ENCODE measurements around the gene PNPO.

The PNPO gene

DNA sequence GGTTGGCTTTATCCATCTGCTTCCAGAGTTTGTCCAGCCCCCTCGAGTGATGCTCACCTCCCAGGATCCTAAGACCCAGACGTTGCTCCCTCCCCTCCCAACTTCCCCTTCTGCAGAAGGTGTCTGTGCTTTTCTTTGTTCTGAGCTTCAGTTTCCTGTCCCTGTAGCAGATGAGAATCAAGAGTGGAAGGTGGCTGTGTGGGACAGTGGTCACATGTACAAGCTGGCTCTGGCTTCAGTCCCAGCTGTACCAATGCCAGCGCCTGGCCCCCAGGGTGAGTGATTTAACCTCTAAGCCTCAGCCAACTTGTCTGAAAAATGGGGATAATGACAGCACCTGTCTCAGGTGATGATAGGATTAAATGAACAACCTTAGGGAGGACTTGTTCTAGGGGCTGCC, 8.6 kb downstream of the PNPO start:
- no peak for DNase-seq (ENCODE audit: low read depth)

DNA sequence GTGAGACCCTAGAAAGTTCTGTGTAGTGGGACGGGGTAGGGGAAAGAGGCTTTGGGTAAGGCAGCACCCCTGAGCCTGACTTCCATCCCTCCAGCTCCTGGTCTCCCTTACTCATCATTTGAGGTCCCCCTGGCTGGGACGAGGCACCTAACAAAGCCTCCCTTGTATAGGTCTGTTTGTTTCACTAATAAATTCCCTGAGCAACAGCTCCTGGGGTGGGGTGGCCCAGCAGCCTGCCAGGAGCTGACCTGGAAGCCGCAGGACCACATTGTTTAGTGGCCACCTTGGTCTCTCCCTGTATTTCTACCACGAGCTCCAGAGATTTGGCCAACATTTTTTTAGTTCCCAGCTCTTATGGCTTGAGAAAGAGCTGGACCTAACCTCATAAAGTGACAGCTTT, 9.1 kb downstream of the PNPO start:
- DNase-seq (ENCODE audit: low read depth), result no peak

DNA sequence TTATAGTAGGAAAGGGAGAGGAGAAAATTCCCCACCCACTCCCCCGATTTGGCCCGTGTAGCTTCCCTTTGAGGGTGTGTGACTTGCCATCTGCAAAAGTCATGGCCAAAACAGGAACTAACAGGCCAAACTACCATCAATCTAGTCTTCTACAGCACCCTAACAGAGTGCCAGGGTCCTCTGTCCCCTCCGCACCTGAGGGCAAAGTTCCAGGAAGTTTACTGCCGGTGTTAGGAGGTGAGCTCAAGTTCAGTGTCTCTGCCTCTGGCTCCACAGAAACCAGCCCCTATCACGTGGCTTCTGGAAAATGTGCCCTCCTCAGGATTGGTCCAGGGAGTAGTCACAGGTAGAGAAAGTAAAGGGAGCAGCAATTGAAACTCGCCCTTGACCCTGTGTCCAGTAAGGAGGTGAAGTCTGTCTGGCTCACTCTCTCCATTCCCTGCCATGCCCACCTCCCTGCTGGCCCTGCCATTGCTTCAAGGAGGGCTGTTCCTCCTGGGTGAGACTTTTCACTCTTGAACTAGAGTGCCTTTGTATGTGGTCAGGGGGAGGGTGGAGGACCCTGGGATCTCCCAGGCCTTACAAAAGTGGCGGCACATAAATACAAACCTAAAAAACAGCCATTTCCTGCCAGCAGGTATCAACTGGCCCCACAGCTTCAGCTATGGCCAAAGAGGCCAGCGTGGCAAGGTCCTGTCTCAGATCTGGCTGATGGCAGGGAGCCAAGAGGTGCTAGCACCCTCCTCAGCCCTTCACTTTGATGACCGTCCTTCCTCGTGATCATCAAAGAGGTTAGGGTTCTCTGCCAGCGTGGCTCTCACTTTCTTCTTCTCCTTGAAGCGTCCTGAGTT, 11.0 kb downstream of the PNPO start:
- no peak for DNase-seq (ENCODE audit: low read depth)

DNA sequence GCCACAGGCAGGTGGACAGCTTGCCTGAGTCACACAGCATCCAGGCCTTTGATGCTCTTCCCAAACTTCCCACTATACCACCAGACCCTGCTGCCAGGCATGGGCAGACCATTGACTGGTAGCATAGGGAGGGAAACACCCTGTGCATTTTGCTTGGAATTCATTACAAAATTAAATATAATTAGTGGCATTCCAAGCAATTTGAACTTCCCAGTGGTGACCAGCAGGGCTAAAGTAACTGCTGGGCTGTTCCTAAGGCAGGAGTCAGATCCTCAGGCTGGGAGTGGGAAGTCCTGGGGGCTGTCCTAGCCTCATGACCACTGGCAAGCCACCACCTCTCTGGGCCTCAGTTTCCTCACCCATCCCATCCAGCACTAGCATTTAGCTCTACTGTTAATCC, 12.5 kb downstream of the PNPO start:
- peak; percentile 34 for DNase-seq (ENCODE audit: low read depth)

DNA sequence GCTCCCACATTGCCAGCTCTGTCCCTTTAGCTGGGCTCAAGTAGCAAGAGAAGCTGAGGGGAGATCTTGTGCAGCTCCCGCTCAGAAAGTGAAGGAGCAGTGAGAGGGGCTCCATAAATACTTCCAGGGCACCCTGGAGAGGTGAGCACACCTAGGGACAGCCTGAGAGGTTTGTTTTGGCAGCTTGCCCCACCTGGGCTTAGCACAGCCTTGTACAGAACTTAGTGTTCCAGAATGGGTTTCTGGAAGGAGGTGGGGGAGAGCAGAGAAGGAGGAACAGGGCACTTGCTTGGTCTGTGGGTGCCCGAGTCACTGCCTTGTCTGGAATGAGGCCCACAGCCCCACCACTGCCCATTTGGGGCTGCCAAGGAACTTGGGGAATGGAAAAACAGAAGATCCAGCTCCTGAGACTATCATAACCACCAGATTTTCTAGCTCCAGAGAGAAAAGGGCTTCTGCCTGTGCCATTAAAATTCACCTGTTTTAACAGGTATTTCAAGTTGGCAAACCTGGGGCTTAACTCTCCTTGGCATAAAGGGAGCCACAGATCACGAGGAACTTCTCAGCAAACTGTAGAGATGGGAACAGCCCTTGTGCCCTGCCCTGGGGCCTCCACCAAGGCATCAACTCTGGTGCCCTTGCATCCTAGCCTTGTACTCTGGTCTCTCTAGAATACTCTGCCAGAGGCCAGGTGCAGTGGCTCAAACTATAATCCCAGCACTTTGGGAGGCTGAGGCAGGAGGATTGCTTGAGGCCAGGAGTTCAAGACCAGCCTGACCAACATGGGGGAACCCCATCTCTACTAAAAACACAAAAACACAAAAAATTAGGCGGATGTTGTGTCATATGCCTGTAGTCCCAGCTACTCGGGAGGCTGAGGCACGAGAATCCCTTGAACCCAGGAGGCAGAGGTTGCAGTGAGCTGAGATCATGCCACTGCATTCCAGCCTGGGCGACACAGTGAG, 14.4 kb downstream of the PNPO start:
- DNase-seq (ENCODE audit: low read depth), result no peak

DNA sequence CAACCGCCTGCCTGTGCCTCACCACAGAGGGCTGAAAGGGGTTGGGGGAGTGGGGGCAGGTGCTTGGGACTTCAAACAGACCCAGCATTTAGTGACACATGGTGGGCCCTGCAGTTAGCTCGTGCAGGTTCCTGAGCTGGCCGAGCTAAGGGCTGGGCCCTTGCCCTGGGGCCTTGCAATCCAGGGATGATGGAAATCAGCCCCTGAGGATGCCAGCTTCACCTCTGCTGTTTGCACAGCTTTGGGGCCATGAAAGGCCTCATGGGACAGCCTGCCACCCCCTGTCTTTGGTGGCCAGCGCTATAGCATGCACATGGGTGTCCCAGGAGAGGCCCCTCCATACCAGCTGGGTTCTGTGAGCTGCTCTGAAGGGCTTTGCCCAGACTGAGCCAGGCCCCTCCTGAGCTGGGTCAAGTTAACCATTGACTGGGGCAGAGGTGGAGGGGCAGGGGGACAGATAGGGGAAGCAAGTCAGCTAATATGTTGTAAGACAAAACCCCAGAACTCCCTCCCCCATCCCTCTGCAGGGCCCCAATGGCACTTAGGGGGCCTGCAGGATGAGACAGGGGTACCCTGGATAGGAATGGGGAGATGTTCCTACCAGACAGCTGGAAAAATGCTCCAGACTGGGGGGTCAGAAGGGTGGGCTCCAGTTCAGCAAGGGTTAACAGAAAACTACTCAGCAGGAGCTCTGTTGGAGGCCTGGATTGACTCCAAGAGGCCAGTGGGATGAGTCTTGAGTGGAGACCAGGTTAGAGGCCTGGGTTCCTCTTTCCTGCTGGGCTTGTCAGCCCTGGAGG, 15.6 kb downstream of the PNPO start:
- no peak for DNase-seq (ENCODE audit: low read depth)

DNA sequence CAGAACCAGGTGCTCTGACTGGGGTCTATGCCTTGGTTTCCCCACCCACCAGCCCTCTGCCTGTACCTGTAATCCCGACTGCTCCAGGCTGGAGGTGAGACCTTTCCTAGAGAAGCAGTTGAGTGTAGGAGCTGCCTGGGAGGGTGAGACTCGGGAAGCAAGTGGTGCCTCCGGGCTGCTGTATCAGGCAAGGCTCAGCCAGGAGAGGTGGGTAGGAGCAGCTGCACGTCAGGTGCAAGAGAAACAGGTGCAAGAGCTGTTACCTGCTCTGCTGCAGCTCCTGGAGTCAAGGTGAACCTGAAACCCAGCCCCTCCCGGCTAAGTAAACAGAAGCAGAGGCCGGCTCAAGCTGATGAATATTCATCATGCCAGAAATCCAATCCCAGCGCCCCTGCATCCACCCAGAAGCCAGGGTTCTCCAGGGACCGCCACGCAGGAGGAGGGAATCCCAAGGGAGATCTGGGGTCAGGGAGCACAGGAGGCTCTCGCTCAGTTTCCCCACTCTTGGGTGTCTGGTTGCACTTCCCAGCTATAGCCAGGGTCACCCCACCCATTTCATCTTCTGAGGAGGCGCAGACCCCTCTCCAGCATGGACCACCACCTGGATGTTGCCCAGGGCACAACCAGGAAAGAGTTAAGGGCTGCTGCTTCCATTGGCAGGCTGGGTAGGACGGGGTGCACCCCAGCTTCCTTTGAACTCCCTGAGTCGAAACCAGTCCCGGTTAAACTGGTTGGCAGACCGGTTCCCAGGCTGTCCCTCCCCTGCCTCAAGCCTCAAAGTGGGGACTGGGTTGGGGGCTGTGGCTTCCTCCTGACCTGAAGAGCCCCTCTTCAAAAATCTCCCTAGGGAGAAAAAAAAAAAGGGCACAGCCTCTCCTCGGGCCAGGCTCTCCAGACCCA, 16.5 kb downstream of the PNPO start, which contains the start of gene PRR15L:
TSS of gene PRR15L (minus strand) at position 293 of the 900 bp plus-strand sequence. CDS start 4,649 bp downstream, outside the sequence.
- DNase-seq (ENCODE audit: low read depth), result no peak

DNA sequence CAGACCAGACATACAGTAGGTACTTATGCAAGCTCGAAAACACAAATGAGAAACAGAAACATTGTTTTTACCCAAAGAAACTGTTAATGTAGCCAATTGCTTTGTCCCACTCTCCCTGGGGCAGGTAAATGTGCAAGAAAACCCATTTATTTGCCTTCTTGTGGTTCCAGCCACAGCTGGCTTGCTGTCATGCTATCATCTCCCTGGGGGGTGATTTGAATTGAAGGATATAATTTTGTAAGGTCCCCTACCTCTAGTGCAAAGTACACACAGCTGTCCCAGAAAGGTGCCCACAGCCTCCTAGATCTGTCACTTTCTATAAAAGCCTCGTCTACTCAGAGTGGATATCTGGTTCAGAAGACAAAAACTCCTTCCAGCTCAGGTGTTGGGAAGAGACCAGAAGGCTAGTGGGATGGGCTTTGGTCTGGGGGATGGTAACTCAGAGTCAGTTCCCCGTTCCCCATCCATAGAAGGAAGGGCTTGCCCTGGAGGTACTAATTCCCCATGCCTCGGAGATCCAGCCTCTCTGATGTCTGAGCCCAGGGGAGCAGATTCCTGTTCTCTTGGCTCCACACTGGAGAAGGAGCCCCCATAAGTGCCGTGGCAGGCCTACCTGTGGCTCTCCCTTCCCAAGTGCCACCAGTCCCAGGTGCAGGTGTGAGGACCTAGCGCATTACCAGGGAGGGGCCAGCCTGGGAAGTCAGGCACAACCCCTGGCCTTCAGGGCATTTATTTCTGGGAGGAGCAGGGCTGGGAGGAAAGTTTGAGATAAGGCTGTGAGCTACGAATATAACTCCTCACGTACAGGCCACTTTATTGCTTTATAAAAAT, 18.7 kb downstream of the PNPO start:
- DNase-seq (ENCODE audit: low read depth), result no peak

DNA sequence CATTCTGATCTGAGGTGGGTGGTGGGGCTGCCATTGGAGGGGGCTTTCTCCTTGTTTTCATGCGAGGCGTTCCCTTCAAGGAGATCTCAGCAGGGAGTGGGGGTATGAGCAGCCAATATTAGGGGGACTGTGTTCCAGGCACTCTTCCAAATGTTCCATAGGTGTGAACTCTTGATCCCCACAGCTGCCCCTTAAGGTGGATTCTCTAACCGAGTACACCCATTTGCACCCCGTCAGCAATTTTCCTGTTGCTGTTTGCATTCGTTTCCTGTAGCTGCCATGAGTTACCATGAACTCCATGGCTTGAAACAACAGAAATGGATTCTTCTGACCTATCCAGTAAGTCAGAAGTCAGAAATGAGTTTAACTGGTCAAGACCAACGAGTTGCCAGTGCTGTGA, 20.0 kb downstream of the PNPO start:
- DNase-seq (ENCODE audit: low read depth), result no peak

DNA sequence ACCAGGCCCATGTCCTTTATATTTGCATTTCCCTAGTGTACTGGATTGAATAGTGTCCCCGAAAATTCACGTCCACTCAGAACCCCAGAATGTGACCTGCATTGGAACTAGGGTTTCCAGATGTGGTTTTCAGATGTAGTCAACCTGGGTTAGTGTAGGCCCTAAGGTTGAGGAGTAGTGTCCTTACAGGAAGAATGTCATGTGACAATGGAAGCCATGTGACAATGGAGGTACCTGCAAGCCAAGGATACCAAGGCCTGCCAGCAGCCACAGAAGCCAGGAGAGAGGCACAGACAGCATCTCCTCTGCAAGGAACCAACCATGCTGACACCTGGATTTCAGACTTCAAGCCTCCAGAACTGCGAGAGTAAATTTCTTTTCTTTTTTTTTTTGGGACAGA, 21.5 kb downstream of the PNPO start:
- DNase-seq (ENCODE audit: low read depth), result no peak

DNA sequence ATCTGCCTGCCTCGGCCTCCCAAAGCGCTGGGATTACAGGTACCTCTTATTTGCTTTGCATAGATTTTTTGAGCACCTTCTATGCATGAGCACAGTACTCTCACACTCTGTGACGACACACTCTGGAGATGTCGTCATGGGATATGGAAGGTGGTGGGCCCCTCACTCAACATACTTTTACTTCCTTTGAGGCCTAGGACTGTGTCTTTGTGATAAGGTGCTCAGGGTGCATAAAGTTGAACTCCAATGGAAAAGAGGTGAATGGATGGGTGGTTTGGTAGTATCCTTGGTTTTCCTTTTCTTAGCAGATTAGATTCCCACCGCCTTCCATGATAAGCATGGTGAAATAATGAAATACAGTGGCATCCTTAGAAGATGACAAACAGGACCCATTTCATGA, 23.5 kb downstream of the PNPO start:
- DNase-seq (ENCODE audit: low read depth), result no peak

DNA sequence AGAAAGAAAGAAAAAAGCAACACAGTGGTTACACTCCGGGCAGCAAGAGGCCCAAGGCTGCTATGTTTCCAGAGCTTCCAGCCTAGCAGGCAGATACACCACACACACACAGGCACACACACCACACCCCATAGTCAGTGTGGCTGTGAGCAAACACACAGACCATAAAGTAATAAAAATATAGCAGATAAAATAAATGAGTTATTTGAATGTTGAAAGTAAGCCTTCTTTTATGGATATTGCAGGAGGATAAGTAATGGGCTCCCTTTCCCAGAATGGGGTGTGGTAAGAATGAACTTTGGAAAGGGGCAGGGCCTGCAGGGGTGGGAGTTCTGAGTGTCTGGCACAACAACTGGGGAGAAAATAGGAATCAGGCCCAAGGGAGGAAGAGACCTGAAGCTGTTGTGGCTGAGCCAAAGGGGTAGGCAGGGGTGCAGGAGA, 24.7 kb downstream of the PNPO start:
- DNase-seq (ENCODE audit: low read depth), result no peak

DNA sequence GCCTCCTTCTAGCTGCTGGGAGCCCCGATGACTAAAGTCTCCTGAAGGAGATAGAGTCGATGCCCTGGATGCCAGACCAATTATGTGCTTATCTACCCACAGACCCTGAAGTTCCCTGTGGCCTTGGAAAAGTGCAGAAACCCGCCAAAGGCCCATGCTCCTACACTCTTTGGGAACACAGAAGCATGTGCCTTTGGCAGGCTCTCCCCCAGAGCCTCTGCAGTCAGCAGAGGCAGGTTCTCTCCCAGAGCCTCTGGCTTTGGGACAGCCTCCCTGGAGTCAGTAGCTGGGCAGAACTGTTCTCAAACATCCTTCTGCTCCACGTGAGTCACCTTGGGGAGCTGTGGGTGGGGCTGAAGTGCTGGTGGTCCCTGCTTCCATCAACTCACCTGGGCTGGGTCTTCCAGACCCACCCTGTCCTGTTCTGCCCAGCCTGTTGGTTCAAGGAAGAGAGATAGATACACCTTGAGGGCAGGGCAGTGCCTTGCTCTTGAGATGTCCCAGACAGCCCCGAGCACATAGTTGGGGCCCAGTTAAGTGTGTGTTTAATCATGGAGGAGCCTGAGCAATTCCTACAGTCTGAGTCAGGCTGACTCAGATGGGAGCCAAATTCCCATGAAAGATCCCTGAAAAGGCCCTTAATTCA, 26.4 kb downstream of the PNPO start:
- DNase-seq (ENCODE audit: low read depth), result peak; percentile 97

DNA sequence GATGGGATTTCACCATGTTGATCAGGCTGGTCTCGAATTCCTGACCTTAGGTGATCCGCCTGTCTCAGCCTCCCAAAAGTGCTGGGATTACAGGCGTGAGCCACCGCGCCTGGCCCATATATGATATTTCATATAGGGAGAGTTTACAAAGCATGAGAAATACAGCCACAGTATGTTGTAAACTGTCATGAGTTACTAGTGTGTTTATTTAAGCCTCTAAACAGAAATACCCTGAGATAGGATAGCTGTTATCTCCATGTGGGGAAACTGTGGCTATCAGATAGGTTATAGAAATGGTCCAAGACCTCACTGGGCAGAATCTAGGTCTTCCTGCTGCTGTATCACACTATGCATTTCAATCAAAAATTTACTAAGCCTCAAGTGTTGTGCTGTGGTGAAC, 27.5 kb downstream of the PNPO start:
- no peak for DNase-seq (ENCODE audit: low read depth)

DNA sequence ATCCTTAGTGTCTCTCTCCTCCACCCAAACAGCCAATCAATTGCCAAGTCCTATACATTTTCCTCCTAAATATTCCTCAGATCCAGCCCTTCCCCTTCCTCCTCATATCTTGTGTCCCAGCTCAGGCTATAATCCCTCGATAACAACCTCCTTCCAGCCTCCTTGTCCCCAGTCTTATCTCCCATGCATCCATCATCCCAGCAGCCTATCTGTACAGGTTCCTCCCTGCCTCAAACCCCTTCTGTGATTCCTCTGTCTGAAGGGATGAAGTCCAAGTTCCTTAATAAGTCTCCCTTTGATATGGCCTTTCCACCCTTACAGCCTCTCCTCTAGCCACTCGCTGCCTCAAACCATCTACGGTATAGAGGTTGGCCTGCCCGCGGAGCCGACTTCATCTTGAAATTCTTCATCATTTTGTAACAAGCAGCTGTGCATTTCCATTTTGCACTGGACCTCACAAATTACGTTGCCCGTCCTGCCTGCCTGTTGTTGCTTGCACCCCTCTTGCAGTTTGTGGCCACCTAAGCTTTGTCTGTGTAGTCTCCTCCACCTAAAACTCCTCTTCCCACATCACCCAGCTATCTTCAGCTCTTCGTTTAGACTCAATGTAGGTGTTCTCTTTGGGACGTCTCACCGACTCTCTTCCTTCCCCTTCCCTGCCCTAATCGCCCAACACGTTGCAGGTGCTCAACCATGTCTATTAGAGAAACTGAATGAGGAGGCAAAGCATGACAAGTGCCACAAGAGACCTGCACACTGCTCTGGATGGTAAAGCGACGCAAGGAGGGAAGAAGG, 28.8 kb downstream of the PNPO start:
- no peak for DNase-seq (ENCODE audit: low read depth)

DNA sequence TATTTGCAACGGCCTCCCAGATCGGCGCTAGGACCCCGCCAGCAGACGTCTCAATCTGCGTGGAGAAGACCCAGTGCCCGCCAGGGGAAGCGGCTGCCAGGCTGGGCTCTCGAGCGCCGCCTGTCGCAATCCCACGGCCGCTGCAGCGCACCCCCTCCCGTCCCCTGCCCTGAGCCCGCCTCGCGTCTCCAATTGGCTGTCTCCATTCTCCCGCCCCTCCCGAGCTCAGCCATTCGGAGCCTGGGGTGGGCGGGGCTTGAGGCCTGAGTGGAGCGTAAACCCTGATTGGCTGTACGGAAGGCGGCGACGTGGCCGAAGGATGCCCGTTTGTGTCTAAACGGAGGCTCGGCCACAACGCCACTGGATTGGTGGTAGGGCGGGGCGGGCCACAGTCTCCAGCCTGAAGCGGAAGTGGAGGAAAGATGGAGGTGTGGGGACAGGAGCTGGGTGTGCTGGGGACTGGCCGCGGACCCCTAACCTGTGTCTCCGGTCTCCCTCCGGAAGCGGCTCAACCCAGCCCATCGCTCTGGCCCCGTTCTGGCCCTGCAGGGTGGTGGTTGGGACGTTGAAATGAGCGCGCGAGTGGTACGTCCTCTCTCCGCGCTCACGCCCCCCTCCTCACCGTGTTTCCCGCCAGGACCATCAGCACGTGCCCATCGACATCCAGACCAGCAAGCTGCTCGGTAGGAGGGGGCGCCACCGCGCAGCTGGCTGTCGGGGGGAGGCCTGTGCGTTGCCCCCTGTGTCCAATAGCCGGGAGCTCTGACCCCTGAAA, 29.5 kb downstream of the PNPO start, which contains the start of gene CDK5RAP3:
TSS of gene CDK5RAP3 (plus strand) at position 389 of the 775 bp plus-strand sequence. CDS start at position 423, 34 bp downstream.
- peak; percentile 100 for DNase-seq (ENCODE audit: low read depth)

DNA sequence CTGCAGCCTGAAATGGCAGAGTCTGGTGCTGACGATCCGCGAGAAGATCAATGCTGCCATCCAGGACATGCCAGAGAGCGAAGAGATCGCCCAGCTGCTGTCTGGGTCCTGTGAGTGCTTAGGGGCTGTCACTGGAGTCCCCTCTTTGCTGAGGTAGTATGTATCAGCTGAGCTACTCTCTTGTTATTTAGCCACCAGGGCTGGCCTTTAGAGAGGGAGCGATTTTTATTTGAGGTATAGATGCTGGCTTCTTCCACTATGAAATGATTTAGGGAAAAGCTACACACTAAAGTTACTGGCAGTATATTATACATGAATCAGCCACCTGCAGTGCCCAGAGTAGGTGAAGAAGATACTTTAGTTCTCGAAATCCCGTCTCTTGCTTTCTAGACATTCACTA, 32.2 kb downstream of the PNPO start:
- DNase-seq (ENCODE audit: low read depth), result no peak

Data from ELR (cell line).